Left lung (tissue), 10 donors: ENCODE measurements around the gene GDI2. TPM values are rescaled to one million over a fixed set of nuclear protein-coding genes. Genes with fewer than 3 reads are reported as not detected.
A peak's percentile ranks its signal among the peaks of the same experiment; 100 is the strongest.
"Not testable (repeated sequence)": the region's sequence is repeated elsewhere in the genome, so short reads cannot be mapped to it uniquely, and the experiment has no call there.

Source experiments
- ATAC-seq: fragments of 200-7000 bp; cut with Tn5 transposase; one replicate; pipeline ENCODE4 v1.9.1; 2020; ENCODE audit warnings: moderate library complexity
- DNase-seq, 4 donors: peaks; one replicate each; pipeline ENCODE4 v3.0.0-alpha.2; 2013 to 2020
- H3K27ac ChIP-seq, 2 donors: fragments of 200-600 bp; sonication (generic) in 1 of 2; one replicate each; pipeline versions ENCODE4 v1.5.0 to v1.8.0; 2020 to 2021
- H3K27me3 ChIP-seq, 2 donors: fragments of 200-600 bp; sonication (generic) in 1 of 2; one replicate each; pipeline versions ENCODE4 v1.5.0 to v1.8.0; 2020 to 2021
- H3K36me3 ChIP-seq, 2 donors: fragments of 200-600 bp; sonication (generic) in 1 of 2; one replicate each; pipeline versions ENCODE4 v1.5.0 to v1.8.0; 2020 to 2021
- H3K4me1 ChIP-seq, 2 donors: fragments of 200-600 bp; one replicate each; pipeline ENCODE4 v1.8.0; 2021
- H3K4me3 ChIP-seq, 2 donors: fragments of 200-600 bp; sonication (generic) in 1 of 2; one replicate each; pipeline versions ENCODE4 v1.5.0 to v1.8.0; 2020 to 2021; ENCODE audit warnings: mild to moderate bottlenecking in 1 of 2
- H3K9me3 ChIP-seq, 2 donors: fragments of 200-600 bp; sonication (generic) in 1 of 2; one replicate each; pipeline versions ENCODE4 v1.5.0 to v1.8.0; 2020 to 2021
- CTCF ChIP-seq, 2 donors: fragments of 200-600 bp; sonication (generic) in 1 of 2; IDR thresholded peaks; one replicate each; pipeline versions ENCODE4 v1.5.0 to v1.8.0; 2021; ENCODE audit warnings: antibody characterized with exemption in 2 of 2
- intact Hi-C, 2 donors: fragments of 100-400 bp; cut with DNase I; formaldehyde crosslinking; loops; one replicate each; pipeline versions ENCODE4 v1.11.2 to v1.14.2; 2022
- polyA plus RNA-seq, 6 donors: library from polyadenylated mRNA; unstranded; fragments of 120-200 nt; gene quantifications; one replicate each; pipeline ENCODE4 v1.2.1, GENCODE V29; 2013; ENCODE audit not compliant: insufficient read length in 6 of 6
- total RNA-seq, 2 donors: library from RNA; stranded (reverse); fragmentation: NEBNext Ultra II Directional; extraction: Animal tissue kit (Norgen Biotek cat#: 25700); gene quantifications; one replicate each; pipeline ENCODE4 v1.2.1, GENCODE V29; 2021
- donor health status: DM: no; HTN: yes; CAD: no.
- donor health status: DM: no; HTN: no; CAD: no.

GDI2 gene
- total and polyA plus RNA-seq, 8 donors = 196 to 304 (median 252) TPM

- intact Hi-C loops = no loop called here
- no peak overlapping the region for H3K4me3 ChIP-seq
These were observed 43.4 kb upstream of the GDI2 start for GRCh38 chr10:5856701-5857004.

GRCh38 chr10:5855979-5856700 is 42.9 kb upstream of the GDI2 start:
- H3K4me1 ChIP-seq = no peaks in the 10 kb centered on the region
- H3K36me3 ChIP-seq = no peaks in the 10 kb centered on the region
- no peak for TF ChIP-seq CTCF (IDR thresholded peaks at IDR 0.05)
- H3K9me3 ChIP-seq = no peaks in the 10 kb centered on the region
- DNase-seq (no peak), ATAC-seq (no peak)
- no peak overlapping the region for H3K27ac ChIP-seq
- intact Hi-C loops = no loop called here
- no peak overlapping the region for H3K4me3 ChIP-seq
- H3K27me3 ChIP-seq = no peaks in the 10 kb centered on the region

More at GRCh38 chr10:5856701-5857004, 43.4 kb upstream of the GDI2 start:
- ATAC-seq (no peak), DNase-seq (no peak)
- H3K27ac ChIP-seq = no peak overlapping the region
- H3K9me3 ChIP-seq = no peaks in the 10 kb centered on the region
- H3K4me1 ChIP-seq = no peaks in the 10 kb centered on the region
- H3K27me3 ChIP-seq = no peaks in the 10 kb centered on the region
- no peak for TF ChIP-seq CTCF (IDR thresholded peaks at IDR 0.05)
- no peaks in the 10 kb centered on the region for H3K36me3 ChIP-seq

GRCh38 chr10:5854131-5854475 is 40.9 kb upstream of the GDI2 start:
- peak in 1 of 4 donors; percentile 24 for DNase-seq
- Histone ChIP-seq H3K36me3 (no peaks in the 10 kb centered on the region), H3K27ac (no peak overlapping the region), H3K4me3 (no peak overlapping the region), H3K27me3 (no peaks in the 10 kb centered on the region), H3K4me1 (no peaks in the 10 kb centered on the region), H3K9me3 (no peaks in the 10 kb centered on the region)
- no peak for TF ChIP-seq CTCF (IDR thresholded peaks at IDR 0.05)
- intact Hi-C loops = no loop called here
- ATAC-seq = no peak

- H3K4me3 ChIP-seq, DNase-seq, H3K27me3 ChIP-seq, intact Hi-C loops, H3K36me3 ChIP-seq, H3K4me1 ChIP-seq, H3K27ac ChIP-seq, H3K9me3 ChIP-seq, ATAC-seq: not testable (repeated sequence)
These were observed 33.4 kb upstream of the GDI2 start for GRCh38 chr10:5846667-5847066.

- no peak overlapping the region for H3K4me3 ChIP-seq
- no peaks in the 10 kb centered on the region for H3K36me3 ChIP-seq
- peaks cover 0 to 7% of the 10 kb centered on the region in 2 donors for H3K27me3 ChIP-seq
- ATAC-seq (no peak), DNase-seq (no peak)
- no peak overlapping the region for H3K27ac ChIP-seq
- H3K4me1 ChIP-seq = no peaks in the 10 kb centered on the region
- TF ChIP-seq CTCF (IDR thresholded peaks at IDR 0.05) = no peak
- intact Hi-C loops = no loop called here
- H3K9me3 ChIP-seq = no peaks in the 10 kb centered on the region
These were observed 31.3 kb upstream of the GDI2 start for GRCh38 chr10:5844345-5845055.
